BLaER1 (cell line): ENCODE results near the gene ARID1B.

Source experiments
- H3K27ac ChIP-seq: shearing (Covaris generic); formaldehyde crosslinking; 2 replicates; pipeline ENCODE4 v1.8.1; 2022
- H3K27me3 ChIP-seq: shearing (Covaris generic); formaldehyde crosslinking; 2 replicates; pipeline ENCODE4 v1.8.1; 2022
- H3K36me3 ChIP-seq: shearing (Covaris generic); formaldehyde crosslinking; 2 replicates; pipeline ENCODE4 v1.8.1; 2022
- H3K4me1 ChIP-seq: shearing (Covaris generic); formaldehyde crosslinking; 2 replicates; pipeline ENCODE4 v1.8.1; 2022
- H3K4me2 ChIP-seq: shearing (Covaris generic); formaldehyde crosslinking; 2 replicates; pipeline ENCODE4 v1.8.1; 2022
- H3K4me3 ChIP-seq: shearing (Covaris generic); formaldehyde crosslinking; 2 replicates; pipeline ENCODE4 v1.8.1; 2022
- H3K9ac ChIP-seq: shearing (Covaris generic); formaldehyde crosslinking; 2 replicates; pipeline ENCODE4 v1.8.1; 2022
- H3K9me3 ChIP-seq: shearing (Covaris generic); formaldehyde crosslinking; 2 replicates; pipeline ENCODE4 v1.8.1; 2022
- H4K20me1 ChIP-seq: shearing (Covaris generic); formaldehyde crosslinking; 2 replicates; pipeline ENCODE4 v1.8.1; 2022
- Cebpa-rat ChIP-seq: shearing (Covaris generic); IDR thresholded peaks from 2 replicates; pipeline ENCODE4 v1.8.1; 2022

Gene ARID1B

DNA sequence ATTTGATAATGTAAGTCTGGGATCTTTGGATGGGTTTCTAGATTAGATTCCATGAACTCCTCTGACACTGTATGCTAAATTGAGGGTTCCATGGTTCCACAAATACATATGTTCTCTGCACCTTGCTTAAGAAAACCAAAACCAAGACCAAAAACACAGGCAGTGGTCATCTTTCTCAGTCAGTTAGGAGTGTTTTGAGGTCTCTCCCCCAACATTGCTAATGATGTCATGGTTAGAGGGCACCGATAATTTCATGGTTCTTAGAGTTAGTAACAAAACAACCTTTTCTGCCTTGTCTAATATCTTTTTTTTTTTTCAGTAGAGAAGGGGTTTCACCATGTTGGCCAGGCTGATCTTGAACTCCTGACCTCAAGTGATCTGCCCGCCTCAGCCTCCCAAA is 44.5 kb downstream of the ARID1B start:
- Histone ChIP-seq H3K36me3 (peaks cover 23% of the 10 kb centered on the region), H3K9ac (no peak overlapping the region), H4K20me1 (peaks cover 100% of the 10 kb centered on the region), H3K9me3 (no peaks in the 10 kb centered on the region), H3K27ac (no peak overlapping the region), H3K27me3 (no peaks in the 10 kb centered on the region), H3K4me3 (no peak overlapping the region), H3K4me2 (no peak overlapping the region), H3K4me1 (peaks cover 38% of the 10 kb centered on the region)
- TF ChIP-seq Cebpa-rat: no peak

DNA sequence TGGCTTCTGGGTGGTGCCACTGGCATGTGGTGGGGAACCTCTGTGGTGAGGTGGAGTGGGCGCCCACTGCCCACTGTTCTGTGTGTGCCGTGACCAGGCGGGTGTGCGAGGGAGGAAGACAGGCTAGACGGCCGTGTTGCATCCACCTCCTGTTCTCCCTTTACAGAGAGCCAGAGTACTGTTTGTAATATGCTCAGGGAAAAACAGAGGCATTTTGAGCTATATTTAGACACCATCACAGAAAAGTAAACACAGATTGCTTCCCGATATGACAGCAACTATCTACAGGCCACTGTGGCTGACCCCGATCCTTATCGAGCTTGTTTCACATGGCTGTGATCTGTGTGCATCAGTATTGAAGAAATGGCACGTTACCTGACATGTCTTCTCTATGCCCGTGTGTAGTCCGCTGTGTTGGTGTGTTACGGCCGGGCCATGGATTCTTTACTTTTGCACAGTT is 45.6 kb downstream of the ARID1B start:
- no peak overlapping the region for H3K4me2 ChIP-seq
- no peak overlapping the region for H3K4me3 ChIP-seq
- H3K9me3 ChIP-seq: no peaks in the 10 kb centered on the region
- H3K4me1 ChIP-seq: peaks cover 30% of the 10 kb centered on the region
- no peak overlapping the region for H3K9ac ChIP-seq
- H3K27me3 ChIP-seq: no peaks in the 10 kb centered on the region
- peaks cover 100% of the 10 kb centered on the region for H4K20me1 ChIP-seq
- TF ChIP-seq Cebpa-rat: no peak
- H3K27ac ChIP-seq: no peak overlapping the region
- H3K36me3 ChIP-seq: peaks cover 32% of the 10 kb centered on the region

- Histone ChIP-seq H4K20me1 (peaks cover 100% of the 10 kb centered on the region), H3K4me2 (no peak overlapping the region), H3K9ac (no peak overlapping the region), H3K4me3 (no peak overlapping the region), H3K4me1 (peaks cover 35% of the 10 kb centered on the region), H3K27me3 (no peaks in the 10 kb centered on the region), H3K36me3 (peaks cover 46% of the 10 kb centered on the region), H3K9me3 (no peaks in the 10 kb centered on the region), H3K27ac (no peak overlapping the region)
- TF ChIP-seq Cebpa-rat: no peak
Observed at GRCh38 chr6:156824142-156824541, 47.0 kb downstream of the ARID1B start.

GRCh38 chr6:156825475-156825874 is 48.3 kb downstream of the ARID1B start:
- H3K4me1 ChIP-seq: peaks cover 35% of the 10 kb centered on the region
- H3K9me3 ChIP-seq: no peaks in the 10 kb centered on the region
- peaks cover 100% of the 10 kb centered on the region for H4K20me1 ChIP-seq
- no peak overlapping the region for H3K27ac ChIP-seq
- H3K4me3 ChIP-seq: no peak overlapping the region
- peaks cover 59% of the 10 kb centered on the region for H3K36me3 ChIP-seq
- TF ChIP-seq Cebpa-rat: no peak
- no peak overlapping the region for H3K4me2 ChIP-seq
- H3K9ac ChIP-seq: no peak overlapping the region
- H3K27me3 ChIP-seq: no peaks in the 10 kb centered on the region

- Histone ChIP-seq H4K20me1 (peaks cover 100% of the 10 kb centered on the region), H3K4me2 (no peak overlapping the region), H3K4me3 (no peak overlapping the region), H3K9me3 (no peaks in the 10 kb centered on the region), H3K27me3 (no peaks in the 10 kb centered on the region), H3K36me3 (peaks cover 68% of the 10 kb centered on the region), H3K4me1 (peaks cover 29% of the 10 kb centered on the region), H3K9ac (no peak overlapping the region), H3K27ac (no peak overlapping the region)
- no peak for TF ChIP-seq Cebpa-rat
Observed at GRCh38 chr6:156826290-156826955, 49.2 kb downstream of the ARID1B start.

DNA sequence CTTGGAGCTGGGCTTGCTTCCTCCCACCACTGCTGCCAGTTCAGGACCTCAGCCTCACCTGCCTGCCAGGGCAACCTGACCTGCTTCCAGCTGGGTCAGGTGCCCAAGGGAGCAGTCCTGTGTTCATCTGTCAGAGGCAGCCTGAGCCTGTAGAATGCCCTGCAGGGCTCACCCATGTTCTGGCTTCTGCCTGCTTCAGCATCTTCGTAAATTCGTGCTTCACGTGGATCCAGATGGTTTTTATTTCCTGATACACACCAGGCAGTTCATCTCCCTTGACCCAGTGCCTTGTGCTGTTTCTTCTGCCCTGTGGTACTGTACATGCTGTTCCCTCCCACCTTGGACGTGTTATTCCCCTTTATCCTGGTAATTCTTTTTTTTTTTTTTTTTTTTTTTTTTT is 50.2 kb downstream of the ARID1B start:
- Histone ChIP-seq H3K36me3 (peaks cover 63% of the 10 kb centered on the region), H3K27ac (no peak overlapping the region), H3K27me3 (no peaks in the 10 kb centered on the region), H3K4me3 (no peak overlapping the region), H3K9ac (no peak overlapping the region), H3K4me2 (no peak overlapping the region), H4K20me1 (peaks cover 100% of the 10 kb centered on the region), H3K9me3 (no peaks in the 10 kb centered on the region), H3K4me1 (peaks cover 24% of the 10 kb centered on the region)
- TF ChIP-seq Cebpa-rat: no peak

- no peaks in the 10 kb centered on the region for H3K27me3 ChIP-seq
- H3K27ac ChIP-seq: no peak overlapping the region
- no peak overlapping the region for H3K9ac ChIP-seq
- TF ChIP-seq Cebpa-rat: no peak
- no peak overlapping the region for H3K4me2 ChIP-seq
- H3K36me3 ChIP-seq: peaks cover 62% of the 10 kb centered on the region
- H4K20me1 ChIP-seq: peaks cover 100% of the 10 kb centered on the region
- no peaks in the 10 kb centered on the region for H3K9me3 ChIP-seq
- peaks cover 15% of the 10 kb centered on the region; the same call in 1 of the 2 replicates for H3K4me1 ChIP-seq
- H3K4me3 ChIP-seq: no peak overlapping the region
Observed at GRCh38 chr6:156828280-156828703, 51.1 kb downstream of the ARID1B start.

GRCh38 chr6:156830126-156830525 is 52.9 kb downstream of the ARID1B start:
- no peak overlapping the region for H3K4me2 ChIP-seq
- H3K4me3 ChIP-seq: no peak overlapping the region
- H3K27ac ChIP-seq: no peak overlapping the region
- no peaks in the 10 kb centered on the region for H3K27me3 ChIP-seq
- H3K4me1 ChIP-seq: 0 out of 2 replicates have a peak, but pooled peaks cover 5% of the 10 kb centered on the region
- H3K36me3 ChIP-seq: peaks cover 72% of the 10 kb centered on the region
- no peak for TF ChIP-seq Cebpa-rat
- H3K9me3 ChIP-seq: no peaks in the 10 kb centered on the region
- H4K20me1 ChIP-seq: peaks cover 100% of the 10 kb centered on the region
- H3K9ac ChIP-seq: no peak overlapping the region

- 0 out of 2 replicates have a peak, but pooled peaks cover 5% of the 10 kb centered on the region for H3K4me1 ChIP-seq
- H4K20me1 ChIP-seq: peaks cover 98% of the 10 kb centered on the region
- peaks cover 74% of the 10 kb centered on the region for H3K36me3 ChIP-seq
- no peak overlapping the region for H3K4me2 ChIP-seq
- H3K27me3 ChIP-seq: no peaks in the 10 kb centered on the region
- no peak for TF ChIP-seq Cebpa-rat
- H3K9me3 ChIP-seq: no peaks in the 10 kb centered on the region
- H3K4me3 ChIP-seq: no peak overlapping the region
- no peak overlapping the region for H3K27ac ChIP-seq
- no peak overlapping the region for H3K9ac ChIP-seq
Observed at GRCh38 chr6:156832231-156832647, 55.1 kb downstream of the ARID1B start.

- Histone ChIP-seq H3K4me3 (no peak overlapping the region), H4K20me1 (peaks cover 98% of the 10 kb centered on the region), H3K27ac (no peak overlapping the region), H3K9me3 (no peaks in the 10 kb centered on the region), H3K27me3 (no peaks in the 10 kb centered on the region), H3K4me2 (no peak overlapping the region), H3K9ac (no peak overlapping the region), H3K36me3 (peaks cover 71% of the 10 kb centered on the region), H3K4me1 (0 out of 2 replicates have a peak, but pooled peaks cover 5% of the 10 kb centered on the region)
- no peak for TF ChIP-seq Cebpa-rat
Observed at GRCh38 chr6:156832669-156833068, 55.5 kb downstream of the ARID1B start.
